Loucy (cell line): Measurements from ENCODE around the gene IWS1.

Experiments
- EZH2phosphoT487 ChIP-seq: fragments of 200-600 bp; IDR thresholded peaks from 2 replicates; pipeline ENCODE4 v1.6.1; 2018; ENCODE audit warnings: antibody characterized with exemption, mild to moderate bottlenecking, moderate library complexity, borderline replicate concordance
- TF ChIP-seq, protein P1 (sequence below): fragments of 200-600 bp; sonication (generic); conservative IDR thresholded peaks from 2 replicates; pipeline ENCODE4 v1.5.1; 2014; ENCODE audit warnings: mild to moderate bottlenecking, antibody characterized with exemption, low read length

DNA sequence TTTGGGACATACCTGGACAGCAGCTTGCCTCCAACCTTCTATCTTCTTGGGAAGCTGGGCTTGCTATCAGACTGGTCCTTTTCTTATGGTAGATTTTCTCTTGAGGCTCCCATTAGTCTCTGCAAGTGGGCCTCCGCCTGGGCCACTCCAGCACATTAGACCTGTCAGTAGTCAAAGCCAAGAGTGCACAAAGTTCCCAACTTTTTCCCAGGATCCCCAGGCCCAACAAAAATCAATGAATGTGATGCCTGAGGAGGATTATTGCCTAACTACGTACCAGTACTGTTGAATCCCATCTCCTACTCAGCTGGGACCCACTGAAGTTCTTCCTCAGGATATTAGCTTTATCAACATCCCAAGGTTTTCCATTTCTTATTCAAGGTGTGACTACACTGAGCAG lies 56.3 kb downstream of the IWS1 start:
- TF ChIP-seq, protein P1, sequence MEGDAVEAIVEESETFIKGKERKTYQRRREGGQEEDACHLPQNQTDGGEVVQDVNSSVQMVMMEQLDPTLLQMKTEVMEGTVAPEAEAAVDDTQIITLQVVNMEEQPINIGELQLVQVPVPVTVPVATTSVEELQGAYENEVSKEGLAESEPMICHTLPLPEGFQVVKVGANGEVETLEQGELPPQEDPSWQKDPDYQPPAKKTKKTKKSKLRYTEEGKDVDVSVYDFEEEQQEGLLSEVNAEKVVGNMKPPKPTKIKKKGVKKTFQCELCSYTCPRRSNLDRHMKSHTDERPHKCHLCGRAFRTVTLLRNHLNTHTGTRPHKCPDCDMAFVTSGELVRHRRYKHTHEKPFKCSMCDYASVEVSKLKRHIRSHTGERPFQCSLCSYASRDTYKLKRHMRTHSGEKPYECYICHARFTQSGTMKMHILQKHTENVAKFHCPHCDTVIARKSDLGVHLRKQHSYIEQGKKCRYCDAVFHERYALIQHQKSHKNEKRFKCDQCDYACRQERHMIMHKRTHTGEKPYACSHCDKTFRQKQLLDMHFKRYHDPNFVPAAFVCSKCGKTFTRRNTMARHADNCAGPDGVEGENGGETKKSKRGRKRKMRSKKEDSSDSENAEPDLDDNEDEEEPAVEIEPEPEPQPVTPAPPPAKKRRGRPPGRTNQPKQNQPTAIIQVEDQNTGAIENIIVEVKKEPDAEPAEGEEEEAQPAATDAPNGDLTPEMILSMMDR, result no peak
- no peak for TF ChIP-seq EZH2phosphoT487
